Activated CD8-positive, alpha-beta T cell treated with anti-CD3 and anti-CD28 coated beads for 36 hours (primary cell): Measurements from ENCODE around the gene CD27. TPM values are rescaled to one million over a fixed set of nuclear protein-coding genes. Genes with fewer than 3 reads are reported as not detected.

Experiments used
- ATAC-seq: fragments of 200-7000 bp; cut with Tn5 transposase; one replicate; pipeline ENCODE4 v1.10.0; 2021; ENCODE audit warnings: mild to moderate bottlenecking, moderate library complexity
- CTCF ChIA-PET: fragments of 350-600 bp; sonication (Branson Sonifier 250); formaldehyde crosslinking; loops from one replicate; lab custom pipeline; 2021; ENCODE audit warnings: antibody characterized with exemption; lab: Charles Lee
- POLR2A ChIA-PET: fragments of 350-600 bp; sonication (Branson Sonifier 250); formaldehyde crosslinking; loops from one replicate; lab custom pipeline; 2021; ENCODE audit warnings: antibody characterized with exemption; lab: Charles Lee
- DNase-seq: peaks from one replicate; pipeline ENCODE4 v3.0.0-alpha.2; 2020
- H3K27ac Mint-ChIP-seq: one replicate; pipeline ENCODE4 v1.8.0; 2021; ENCODE audit warnings: mild to moderate bottlenecking, mixed read lengths
- H3K27me3 Mint-ChIP-seq: one replicate; pipeline ENCODE4 v1.8.0; 2021; ENCODE audit warnings: mixed read lengths
- H3K36me3 Mint-ChIP-seq: one replicate; pipeline ENCODE4 v1.8.0; 2021; ENCODE audit warnings: low read depth, mixed read lengths
- H3K4me1 Mint-ChIP-seq: one replicate; pipeline ENCODE4 v1.8.0; 2021; ENCODE audit warnings: low read depth, mixed read lengths
- H3K4me3 Mint-ChIP-seq: one replicate; pipeline ENCODE4 v1.8.0; 2021; ENCODE audit warnings: mild to moderate bottlenecking, moderate library complexity, mixed read lengths
- H3K9me3 Mint-ChIP-seq: one replicate; pipeline ENCODE4 v1.8.0; 2021; ENCODE audit warnings: mixed read lengths
- intact Hi-C: fragments of 100-400 bp; cut with micrococcal nuclease; formaldehyde crosslinking; loops from one replicate; pipeline ENCODE4 v1.10.0; 2022
- total RNA-seq, 2 experiments: library from RNA; stranded (reverse); gene quantifications; one replicate each; pipeline ENCODE4 v1.2.3, GENCODE V29; 2021
- TF ChIP-seq, protein P1 (sequence below): fragments of 200-600 bp; IDR thresholded peaks from one replicate; pipeline ENCODE4 v1.8.0; 2022; ENCODE audit warnings: antibody characterized with exemption, mild to moderate bottlenecking

CD27 gene
- total RNA-seq, 2 experiments from 2014 or later, result 160 to 164 TPM

DNA sequence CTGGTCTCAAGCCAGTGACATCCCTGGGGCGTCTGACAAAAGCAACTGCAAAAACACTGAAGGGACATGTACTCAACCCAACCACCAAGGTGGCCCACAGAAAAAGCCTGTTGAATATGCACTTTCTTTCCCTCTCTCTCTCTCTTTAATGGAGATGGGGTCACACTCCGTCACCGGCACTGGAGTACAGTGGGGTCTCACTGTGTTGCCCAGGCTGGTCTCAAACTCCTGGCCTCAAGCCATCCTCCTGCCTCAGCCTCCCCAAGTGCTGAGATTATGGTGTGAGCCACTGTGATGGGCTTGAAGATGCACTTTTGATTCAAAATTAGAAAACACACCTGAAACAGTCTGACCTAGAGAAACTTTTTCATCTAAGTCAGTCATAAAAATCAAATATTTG, 7.2 kb upstream of the CD27 start:
- ChIA-PET POLR2A (interaction anchor here (1.4 to 12.3 kb wide), 2 partner anchors 20 to 33 kb away, joined by 4 to 267 read pairs; partner anchors contain the start of genes TAPBPL and VAMP1), CTCF (no interaction called here)
- Mint-ChIP-seq H3K36me3 (peaks cover 9% of the 10 kb centered on the region), H3K27ac (peak overlapping the region; percentile 53), H3K9me3 (no peaks in the 10 kb centered on the region), H3K4me3 (no peak overlapping the region), H3K27me3 (no peaks in the 10 kb centered on the region), H3K4me1 (peaks cover 70% of the 10 kb centered on the region)
- intact Hi-C loops, result no loop called here
- DNase-seq (no peak), ATAC-seq (no peak)
- TF ChIP-seq, protein P1, sequence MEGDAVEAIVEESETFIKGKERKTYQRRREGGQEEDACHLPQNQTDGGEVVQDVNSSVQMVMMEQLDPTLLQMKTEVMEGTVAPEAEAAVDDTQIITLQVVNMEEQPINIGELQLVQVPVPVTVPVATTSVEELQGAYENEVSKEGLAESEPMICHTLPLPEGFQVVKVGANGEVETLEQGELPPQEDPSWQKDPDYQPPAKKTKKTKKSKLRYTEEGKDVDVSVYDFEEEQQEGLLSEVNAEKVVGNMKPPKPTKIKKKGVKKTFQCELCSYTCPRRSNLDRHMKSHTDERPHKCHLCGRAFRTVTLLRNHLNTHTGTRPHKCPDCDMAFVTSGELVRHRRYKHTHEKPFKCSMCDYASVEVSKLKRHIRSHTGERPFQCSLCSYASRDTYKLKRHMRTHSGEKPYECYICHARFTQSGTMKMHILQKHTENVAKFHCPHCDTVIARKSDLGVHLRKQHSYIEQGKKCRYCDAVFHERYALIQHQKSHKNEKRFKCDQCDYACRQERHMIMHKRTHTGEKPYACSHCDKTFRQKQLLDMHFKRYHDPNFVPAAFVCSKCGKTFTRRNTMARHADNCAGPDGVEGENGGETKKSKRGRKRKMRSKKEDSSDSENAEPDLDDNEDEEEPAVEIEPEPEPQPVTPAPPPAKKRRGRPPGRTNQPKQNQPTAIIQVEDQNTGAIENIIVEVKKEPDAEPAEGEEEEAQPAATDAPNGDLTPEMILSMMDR, result no peak

DNA sequence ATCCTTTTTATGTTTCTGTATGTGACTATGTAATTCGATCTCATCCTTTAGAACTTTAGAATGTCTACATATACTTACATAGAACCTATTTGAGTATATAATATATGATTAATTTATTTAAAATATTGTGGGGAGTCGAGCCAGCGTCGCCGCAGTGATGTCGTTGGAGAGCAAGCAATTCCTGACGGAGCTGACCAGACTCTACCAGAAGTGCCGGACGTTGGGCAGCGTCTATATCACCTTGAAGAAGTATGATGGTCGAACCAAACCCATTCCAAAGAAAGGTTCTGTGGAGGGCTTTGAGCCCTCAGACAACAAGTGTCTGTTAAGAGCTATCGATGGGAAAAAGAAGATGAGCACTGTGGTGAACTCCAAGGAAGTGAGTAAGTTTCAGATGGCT, 6.4 kb upstream of the CD27 start:
- H3K36me3 Mint-ChIP-seq, result peaks cover 15% of the 10 kb centered on the region
- H3K27me3 Mint-ChIP-seq, result no peaks in the 10 kb centered on the region
- intact Hi-C loops, result no loop called here
- ChIA-PET POLR2A (interaction anchor here (1.1 to 12.3 kb wide), 4 partner anchors 12 to 94 kb away, joined by 3 to 267 read pairs (median 4); partner anchors contain the start of genes TAPBPL and VAMP1), CTCF (interaction anchor here (9.6 to 10.2 kb wide), 2 partner anchors 13 to 27 kb away, joined by 78 to 89 read pairs; no protein-coding TSS in a partner anchor)
- DNase-seq (no peak), ATAC-seq (no peak)
- peak overlapping the region; percentile 30 for H3K4me3 Mint-ChIP-seq
- TF ChIP-seq, protein P1, result no peak
- H3K27ac Mint-ChIP-seq, result peak overlapping the region; percentile 78
- peaks cover 74% of the 10 kb centered on the region for H3K4me1 Mint-ChIP-seq
- H3K9me3 Mint-ChIP-seq, result no peaks in the 10 kb centered on the region

DNA sequence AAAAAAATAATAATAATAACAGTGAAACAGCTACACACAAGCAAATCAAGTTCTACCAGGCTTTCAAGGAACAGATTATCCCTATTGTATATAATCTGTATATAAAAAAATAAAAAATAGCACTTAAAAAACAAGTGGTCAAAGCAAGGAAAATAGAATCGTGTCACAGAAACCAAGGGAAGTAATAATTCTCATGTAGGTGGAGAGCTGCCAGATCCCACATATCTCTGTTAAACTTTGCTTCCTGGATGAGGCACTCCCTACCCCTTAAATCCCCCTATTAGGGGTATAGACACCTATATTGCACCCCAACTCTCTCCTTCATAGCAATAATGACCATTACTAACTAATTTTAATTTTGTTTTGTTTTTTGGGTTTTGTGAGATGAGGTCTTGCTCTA, 4.4 kb upstream of the CD27 start:
- DNase-seq, result no peak
- TF ChIP-seq, protein P1, result no peak
- H3K36me3 Mint-ChIP-seq, result peaks cover 33% of the 10 kb centered on the region
- H3K27me3 Mint-ChIP-seq, result no peaks in the 10 kb centered on the region
- no peak overlapping the region for H3K4me3 Mint-ChIP-seq
- H3K4me1 Mint-ChIP-seq, result peaks cover 68% of the 10 kb centered on the region
- POLR2A ChIA-PET, result interaction anchor here (0.9 to 12.3 kb wide), 6 partner anchors 15 to 92 kb away, joined by 3 to 267 read pairs (median 4); partner anchors contain the start of genes MRPL51, TAPBPL and VAMP1
- intact Hi-C loops, result no loop called here
- no peaks in the 10 kb centered on the region for H3K9me3 Mint-ChIP-seq
- CTCF ChIA-PET, result interaction anchor here (1.4 to 10.2 kb wide), 3 partner anchors 9 to 25 kb away, joined by 3 to 89 read pairs (median 78); no protein-coding TSS in a partner anchor
- peak overlapping the region; percentile 99 for H3K27ac Mint-ChIP-seq
- no peak for ATAC-seq

DNA sequence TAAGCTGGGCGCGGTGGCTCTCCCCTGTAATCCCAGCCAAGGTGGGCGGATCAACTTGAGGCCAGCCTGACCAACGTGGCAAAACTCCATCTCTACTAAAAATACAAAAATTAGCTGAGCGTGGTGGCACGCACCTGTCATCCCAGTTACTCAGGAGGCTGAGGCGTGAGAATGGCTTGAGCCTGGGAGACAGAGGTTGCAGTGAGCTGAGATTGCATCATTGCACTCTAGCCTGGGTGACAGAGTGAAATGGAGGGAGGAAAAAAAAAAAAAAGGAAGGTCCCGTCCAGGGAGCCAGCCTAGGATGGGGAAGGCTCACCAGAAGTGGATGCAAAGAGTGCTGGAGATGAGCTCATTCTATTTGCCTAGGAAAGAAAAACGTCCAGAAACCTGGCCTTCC, 1.9 kb upstream of the CD27 start:
- Mint-ChIP-seq H3K4me1 (peaks cover 60% of the 10 kb centered on the region), H3K36me3 (peaks cover 57% of the 10 kb centered on the region), H3K27me3 (no peaks in the 10 kb centered on the region), H3K9me3 (no peaks in the 10 kb centered on the region), H3K4me3 (peak overlapping the region; percentile 93), H3K27ac (peak overlapping the region; percentile 99)
- ChIA-PET CTCF (interaction anchor here (0.9 to 10.2 kb wide), 11 partner anchors 9 to 430 kb away, joined by 3 to 89 read pairs (median 8); partner anchors contain the start of genes SPSB2, TAPBPL and VAMP1), POLR2A (interaction anchor here (0.7 to 13.2 kb wide), 14 partner anchors 9 to 501 kb away, joined by 3 to 267 read pairs (median 10); partner anchors contain the start of genes C12orf57, GAPDH, MRPL51 and RNU7-1)
- DNase-seq (no peak), ATAC-seq (no peak)
- TF ChIP-seq, protein P1, result no peak
- intact Hi-C loops, result no loop called here
